ENCODE data around the gene ZNF546. TPM values are rescaled to one million over a fixed set of nuclear protein-coding genes. Genes with fewer than 3 reads are reported as not detected.

The ZNF546 gene
- total RNA-seq, 1 experiment from 2014 or later, result 3.6 TPM

- BruUV-seq (replicated peaks), result no TSS peak
- TF ChIP-seq EZH2 (IDR thresholded peaks at IDR 0.05; ENCODE audit: low read depth), result no peak
- TF ChIP-seq, protein P1, sequence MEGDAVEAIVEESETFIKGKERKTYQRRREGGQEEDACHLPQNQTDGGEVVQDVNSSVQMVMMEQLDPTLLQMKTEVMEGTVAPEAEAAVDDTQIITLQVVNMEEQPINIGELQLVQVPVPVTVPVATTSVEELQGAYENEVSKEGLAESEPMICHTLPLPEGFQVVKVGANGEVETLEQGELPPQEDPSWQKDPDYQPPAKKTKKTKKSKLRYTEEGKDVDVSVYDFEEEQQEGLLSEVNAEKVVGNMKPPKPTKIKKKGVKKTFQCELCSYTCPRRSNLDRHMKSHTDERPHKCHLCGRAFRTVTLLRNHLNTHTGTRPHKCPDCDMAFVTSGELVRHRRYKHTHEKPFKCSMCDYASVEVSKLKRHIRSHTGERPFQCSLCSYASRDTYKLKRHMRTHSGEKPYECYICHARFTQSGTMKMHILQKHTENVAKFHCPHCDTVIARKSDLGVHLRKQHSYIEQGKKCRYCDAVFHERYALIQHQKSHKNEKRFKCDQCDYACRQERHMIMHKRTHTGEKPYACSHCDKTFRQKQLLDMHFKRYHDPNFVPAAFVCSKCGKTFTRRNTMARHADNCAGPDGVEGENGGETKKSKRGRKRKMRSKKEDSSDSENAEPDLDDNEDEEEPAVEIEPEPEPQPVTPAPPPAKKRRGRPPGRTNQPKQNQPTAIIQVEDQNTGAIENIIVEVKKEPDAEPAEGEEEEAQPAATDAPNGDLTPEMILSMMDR (conservative IDR thresholded peaks at IDR 0.05), result no peak
- Histone ChIP-seq H3K9me2 (ENCODE audit: insufficient read depth) (no peaks in the 10 kb centered on the region), H3K4me3 (no peak overlapping the region), H3K27me3 (ENCODE audit: insufficient read depth, low read depth) (no peaks in the 10 kb centered on the region), H3K4me2 (no peak overlapping the region), H3K27ac (no peak overlapping the region), H3K79me2 (ENCODE audit: low read depth) (no peaks in the 10 kb centered on the region), H3F3A (ENCODE audit: insufficient read depth, low read depth) (no peaks in the 10 kb centered on the region; the same call in 1 of the 2 replicates), H2AFZ (no peak overlapping the region), H3K9me3 (ENCODE audit: insufficient read depth, low read depth) (no peaks in the 10 kb centered on the region), H3K4me1 (replicated peaks; ENCODE audit: insufficient read depth) (0 out of 2 replicates have a peak, but pooled peaks cover 7% of the 10 kb centered on the region), H4K20me1 (ENCODE audit: insufficient read depth) (no peaks in the 10 kb centered on the region), H3K36me3 (ENCODE audit: low read depth) (no peaks in the 10 kb centered on the region)
- POLR2A ChIA-PET (ENCODE audit: unreplicated experiment), result no interaction called here
- intact Hi-C loops (cut with micrococcal nuclease; ENCODE audit: unreplicated experiment), result no loop called here
- DNase-seq, result no peak
- CTCF ChIA-PET, result no interaction called here
These were observed 33.0 kb upstream of the ZNF546 start for GRCh38 chr19:39963898-39964297.

GRCh38 chr19:39966617-39967016 is 30.2 kb upstream of the ZNF546 start:
- H3K4me2 ChIP-seq, result no peak overlapping the region
- H4K20me1 ChIP-seq (ENCODE audit: insufficient read depth), result no peaks in the 10 kb centered on the region

DNA sequence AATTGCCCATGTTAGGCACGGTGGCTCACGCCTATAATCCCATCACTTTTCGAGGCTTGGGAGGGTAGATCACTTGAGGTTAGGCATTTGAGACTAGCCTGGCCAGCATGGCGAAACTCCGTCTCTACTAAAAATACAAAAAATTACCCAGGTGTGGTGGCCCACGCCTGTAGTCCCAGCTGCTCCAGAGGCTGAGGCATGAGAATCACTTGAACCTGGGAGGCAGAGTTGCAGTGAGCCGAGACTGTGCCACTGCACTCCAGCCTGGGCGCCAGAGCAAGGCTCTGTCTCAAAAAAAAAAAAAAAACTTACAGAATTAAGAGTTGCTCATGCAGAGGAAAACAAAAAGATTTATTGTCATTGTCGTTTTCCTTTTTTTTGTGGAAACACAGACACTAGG is 29.3 kb upstream of the ZNF546 start:
- CTCF ChIA-PET, result no interaction called here
- no TSS peak for BruUV-seq (replicated peaks)
- DNase-seq, result no peak
- Histone ChIP-seq H3F3A (ENCODE audit: insufficient read depth, low read depth) (peaks cover 4% of the 10 kb centered on the region; the same call in 1 of the 2 replicates), H3K79me2 (ENCODE audit: low read depth) (peaks cover 17% of the 10 kb centered on the region), H3K4me1 (replicated peaks; ENCODE audit: insufficient read depth) (peaks cover 18% of the 10 kb centered on the region), H2AFZ (no peak overlapping the region), H3K27me3 (ENCODE audit: insufficient read depth, low read depth) (no peaks in the 10 kb centered on the region), H3K9me2 (ENCODE audit: insufficient read depth) (no peaks in the 10 kb centered on the region), H3K4me3 (no peak overlapping the region), H3K27ac (no peak overlapping the region), H4K20me1 (ENCODE audit: insufficient read depth) (no peaks in the 10 kb centered on the region), H3K36me3 (ENCODE audit: low read depth) (no peaks in the 10 kb centered on the region), H3K4me2 (no peak overlapping the region), H3K9me3 (ENCODE audit: insufficient read depth, low read depth) (no peaks in the 10 kb centered on the region)
- POLR2A ChIA-PET (ENCODE audit: unreplicated experiment), result no interaction called here
- TF ChIP-seq, protein P1 (conservative IDR thresholded peaks at IDR 0.05), result no peak
- TF ChIP-seq EZH2 (IDR thresholded peaks at IDR 0.05; ENCODE audit: low read depth), result no peak
- intact Hi-C loops (cut with micrococcal nuclease; ENCODE audit: unreplicated experiment), result no loop called here

More at GRCh38 chr19:39966617-39967016, 30.2 kb upstream of the ZNF546 start:
- intact Hi-C loops (cut with micrococcal nuclease; ENCODE audit: unreplicated experiment), result no loop called here
- Histone ChIP-seq H2AFZ (no peak overlapping the region), H3K4me3 (no peak overlapping the region), H3K9me3 (ENCODE audit: insufficient read depth, low read depth) (no peaks in the 10 kb centered on the region), H3K4me1 (replicated peaks; ENCODE audit: insufficient read depth) (peaks cover 11% of the 10 kb centered on the region), H3K9me2 (ENCODE audit: insufficient read depth) (no peaks in the 10 kb centered on the region), H3K27me3 (ENCODE audit: insufficient read depth, low read depth) (no peaks in the 10 kb centered on the region), H3F3A (ENCODE audit: insufficient read depth, low read depth) (peaks cover 4% of the 10 kb centered on the region; the same call in 1 of the 2 replicates), H3K27ac (no peak overlapping the region), H3K79me2 (ENCODE audit: low read depth) (peaks cover 8% of the 10 kb centered on the region), H3K36me3 (ENCODE audit: low read depth) (no peaks in the 10 kb centered on the region)
- no peak for TF ChIP-seq EZH2 (IDR thresholded peaks at IDR 0.05; ENCODE audit: low read depth)
- TF ChIP-seq, protein P1 (conservative IDR thresholded peaks at IDR 0.05), result no peak
- ChIA-PET CTCF (no interaction called here), POLR2A (ENCODE audit: unreplicated experiment) (no interaction called here)
- BruUV-seq (replicated peaks), result no TSS peak
- DNase-seq, result no peak
